ENCODE measurements around the gene ARHGEF25.

GRCh38 chr12:57616383-57617101 lies 5.3 kb downstream of the ARHGEF25 start:
- TF ChIP-seq, protein P1, sequence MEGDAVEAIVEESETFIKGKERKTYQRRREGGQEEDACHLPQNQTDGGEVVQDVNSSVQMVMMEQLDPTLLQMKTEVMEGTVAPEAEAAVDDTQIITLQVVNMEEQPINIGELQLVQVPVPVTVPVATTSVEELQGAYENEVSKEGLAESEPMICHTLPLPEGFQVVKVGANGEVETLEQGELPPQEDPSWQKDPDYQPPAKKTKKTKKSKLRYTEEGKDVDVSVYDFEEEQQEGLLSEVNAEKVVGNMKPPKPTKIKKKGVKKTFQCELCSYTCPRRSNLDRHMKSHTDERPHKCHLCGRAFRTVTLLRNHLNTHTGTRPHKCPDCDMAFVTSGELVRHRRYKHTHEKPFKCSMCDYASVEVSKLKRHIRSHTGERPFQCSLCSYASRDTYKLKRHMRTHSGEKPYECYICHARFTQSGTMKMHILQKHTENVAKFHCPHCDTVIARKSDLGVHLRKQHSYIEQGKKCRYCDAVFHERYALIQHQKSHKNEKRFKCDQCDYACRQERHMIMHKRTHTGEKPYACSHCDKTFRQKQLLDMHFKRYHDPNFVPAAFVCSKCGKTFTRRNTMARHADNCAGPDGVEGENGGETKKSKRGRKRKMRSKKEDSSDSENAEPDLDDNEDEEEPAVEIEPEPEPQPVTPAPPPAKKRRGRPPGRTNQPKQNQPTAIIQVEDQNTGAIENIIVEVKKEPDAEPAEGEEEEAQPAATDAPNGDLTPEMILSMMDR (IDR thresholded peaks at IDR 0.05): no peak
- no peak for TF ChIP-seq POLR2A (IDR thresholded peaks at IDR 0.05)
